ENCODE results near the gene IMMP2L.

DNA sequence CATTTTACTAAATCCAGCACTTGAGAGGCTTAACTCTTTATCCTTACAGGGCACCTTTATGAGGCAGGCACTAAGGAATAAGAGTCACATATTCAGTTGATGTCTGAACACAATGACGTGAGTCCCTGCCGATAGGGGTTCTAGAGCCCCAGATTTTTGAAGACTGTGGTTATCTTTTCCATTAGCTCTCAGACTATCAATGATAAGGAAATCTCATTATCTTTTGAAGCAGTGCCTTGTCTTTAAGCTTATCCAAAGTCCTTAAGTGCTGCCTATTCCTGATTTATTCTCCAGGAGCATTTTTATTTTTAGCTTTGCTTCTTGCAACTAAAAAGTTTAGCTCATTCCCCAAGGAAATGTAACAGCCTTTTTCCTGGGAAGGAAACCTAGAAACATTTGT lies 915.5 kb downstream of the IMMP2L start:
- TF ChIP-seq POLR2A (IDR thresholded peaks at IDR 0.05; ENCODE audit: low read depth, low read length), result no peak
- TF ChIP-seq, protein P1, sequence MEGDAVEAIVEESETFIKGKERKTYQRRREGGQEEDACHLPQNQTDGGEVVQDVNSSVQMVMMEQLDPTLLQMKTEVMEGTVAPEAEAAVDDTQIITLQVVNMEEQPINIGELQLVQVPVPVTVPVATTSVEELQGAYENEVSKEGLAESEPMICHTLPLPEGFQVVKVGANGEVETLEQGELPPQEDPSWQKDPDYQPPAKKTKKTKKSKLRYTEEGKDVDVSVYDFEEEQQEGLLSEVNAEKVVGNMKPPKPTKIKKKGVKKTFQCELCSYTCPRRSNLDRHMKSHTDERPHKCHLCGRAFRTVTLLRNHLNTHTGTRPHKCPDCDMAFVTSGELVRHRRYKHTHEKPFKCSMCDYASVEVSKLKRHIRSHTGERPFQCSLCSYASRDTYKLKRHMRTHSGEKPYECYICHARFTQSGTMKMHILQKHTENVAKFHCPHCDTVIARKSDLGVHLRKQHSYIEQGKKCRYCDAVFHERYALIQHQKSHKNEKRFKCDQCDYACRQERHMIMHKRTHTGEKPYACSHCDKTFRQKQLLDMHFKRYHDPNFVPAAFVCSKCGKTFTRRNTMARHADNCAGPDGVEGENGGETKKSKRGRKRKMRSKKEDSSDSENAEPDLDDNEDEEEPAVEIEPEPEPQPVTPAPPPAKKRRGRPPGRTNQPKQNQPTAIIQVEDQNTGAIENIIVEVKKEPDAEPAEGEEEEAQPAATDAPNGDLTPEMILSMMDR (conservative IDR thresholded peaks at IDR 0.05; ENCODE audit: low read depth, low read length), result no peak
- TF ChIP-seq, protein P2, sequence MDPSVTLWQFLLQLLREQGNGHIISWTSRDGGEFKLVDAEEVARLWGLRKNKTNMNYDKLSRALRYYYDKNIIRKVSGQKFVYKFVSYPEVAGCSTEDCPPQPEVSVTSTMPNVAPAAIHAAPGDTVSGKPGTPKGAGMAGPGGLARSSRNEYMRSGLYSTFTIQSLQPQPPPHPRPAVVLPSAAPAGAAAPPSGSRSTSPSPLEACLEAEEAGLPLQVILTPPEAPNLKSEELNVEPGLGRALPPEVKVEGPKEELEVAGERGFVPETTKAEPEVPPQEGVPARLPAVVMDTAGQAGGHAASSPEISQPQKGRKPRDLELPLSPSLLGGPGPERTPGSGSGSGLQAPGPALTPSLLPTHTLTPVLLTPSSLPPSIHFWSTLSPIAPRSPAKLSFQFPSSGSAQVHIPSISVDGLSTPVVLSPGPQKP (IDR thresholded peaks at IDR 0.05; ENCODE audit: borderline replicate concordance, low read depth, low read length), result no peak
- no peak for TF ChIP-seq RFX5 (IDR thresholded peaks at IDR 0.05; ENCODE audit: low read depth, low read length)
- no peak for TF ChIP-seq CEBPB (IDR thresholded peaks at IDR 0.05; ENCODE audit: low read depth, low read length)
- no peak for TF ChIP-seq MXI1 (IDR thresholded peaks at IDR 0.05; ENCODE audit: borderline replicate concordance, low read depth, low read length)
- TF ChIP-seq NFE2L2 (IDR thresholded peaks at IDR 0.05; ENCODE audit: low read depth, low read length), result no peak
- no peak for TF ChIP-seq MAFK (IDR thresholded peaks at IDR 0.05; ENCODE audit: low read depth, low read length)
- TF ChIP-seq, protein P3, sequence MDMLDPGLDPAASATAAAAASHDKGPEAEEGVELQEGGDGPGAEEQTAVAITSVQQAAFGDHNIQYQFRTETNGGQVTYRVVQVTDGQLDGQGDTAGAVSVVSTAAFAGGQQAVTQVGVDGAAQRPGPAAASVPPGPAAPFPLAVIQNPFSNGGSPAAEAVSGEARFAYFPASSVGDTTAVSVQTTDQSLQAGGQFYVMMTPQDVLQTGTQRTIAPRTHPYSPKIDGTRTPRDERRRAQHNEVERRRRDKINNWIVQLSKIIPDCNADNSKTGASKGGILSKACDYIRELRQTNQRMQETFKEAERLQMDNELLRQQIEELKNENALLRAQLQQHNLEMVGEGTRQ (IDR thresholded peaks at IDR 0.05; ENCODE audit: low read depth, low read length), result no peak
- no peak for TF ChIP-seq RAD21 (IDR thresholded peaks at IDR 0.05; ENCODE audit: low read length)
- TF ChIP-seq CHD1 (IDR thresholded peaks at IDR 0.05; ENCODE audit: low read depth, low read length), result no peak
- TF ChIP-seq BHLHE40 (IDR thresholded peaks at IDR 0.05; ENCODE audit: low read depth, low read length), result no peak
